NCI-H1436 (cell line): Measurements from ENCODE around the gene TESPA1.

ENCODE experiments used
- DNase-seq: peaks from one replicate; lab custom pipeline; 2025; lab: John Stamatoyannopoulos, UW

The TESPA1 gene

GRCh38 chr12:54983536-54984101, 943 bp downstream of the TESPA1 start:
- no peak for DNase-seq

GRCh38 chr12:54981796-54982195, 2.8 kb downstream of the TESPA1 start:
- DNase-seq, result no peak

- no peak for DNase-seq
Measured at GRCh38 chr12:54980341-54980740, 4.2 kb downstream of the TESPA1 start.

GRCh38 chr12:54977857-54978256, 6.7 kb downstream of the TESPA1 start:
- DNase-seq, result no peak

- no peak for DNase-seq
Measured at GRCh38 chr12:54977155-54977554, 7.4 kb downstream of the TESPA1 start.

GRCh38 chr12:54975875-54976274, 8.7 kb downstream of the TESPA1 start:
- no peak for DNase-seq

- DNase-seq, result no peak
Measured at GRCh38 chr12:54975272-54975671, 9.3 kb downstream of the TESPA1 start.

GRCh38 chr12:54974279-54974678, 10.3 kb downstream of the TESPA1 start:
- DNase-seq, result no peak

- no peak for DNase-seq
Measured at GRCh38 chr12:54973556-54973955, 11.0 kb downstream of the TESPA1 start.

GRCh38 chr12:54970741-54971140, 13.8 kb downstream of the TESPA1 start:
- DNase-seq, result no peak

- DNase-seq, result no peak
Measured at GRCh38 chr12:54968181-54968730, 16.3 kb downstream of the TESPA1 start.

GRCh38 chr12:54967461-54967860, 17.1 kb downstream of the TESPA1 start:
- no peak for DNase-seq

- DNase-seq, result no peak
Measured at GRCh38 chr12:54961190-54961589, 23.4 kb downstream of the TESPA1 start.

- DNase-seq, result no peak
Measured at GRCh38 chr12:54959291-54960018, 25.1 kb downstream of the TESPA1 start.

- DNase-seq, result peak; percentile 56
Measured at GRCh38 chr12:54958048-54958658, 26.4 kb downstream of the TESPA1 start.

GRCh38 chr12:54956818-54957641, 27.5 kb downstream of the TESPA1 start:
- DNase-seq, result no peak

GRCh38 chr12:54956322-54956721, 28.2 kb downstream of the TESPA1 start:
- no peak for DNase-seq

GRCh38 chr12:54954801-54955200, 29.8 kb downstream of the TESPA1 start:
- DNase-seq, result no peak

GRCh38 chr12:54954228-54954627, 30.3 kb downstream of the TESPA1 start:
- no peak for DNase-seq

- DNase-seq, result no peak
Measured at GRCh38 chr12:54950071-54950727, 34.4 kb downstream of the TESPA1 start.

GRCh38 chr12:54949073-54949711, 35.4 kb downstream of the TESPA1 start:
- no peak for DNase-seq
